IMR-90 (cell line): Measurements from ENCODE around the gene DMD. TPM values are rescaled to one million over a fixed set of nuclear protein-coding genes. Genes with fewer than 3 reads are reported as not detected.

Source experiments
- ATAC-seq: fragments of 200-7000 bp; cut with Tn5 transposase; 2 replicates; pipeline ENCODE4 v1.9.1; 2020; ENCODE audit warnings: low read depth, mild to moderate bottlenecking, moderate library complexity
- BruUV-seq: library from RNA; stranded (reverse); fragments of 400-500 nt; replicated peaks from 2 replicates; lab custom pipeline; 2021; lab: Mats Ljungman, UMichigan
- CTCF ChIA-PET: fragments of 300-600 bp; formaldehyde crosslinking; extraction: SDS; loops from one replicate; lab custom pipeline; 2021; ENCODE audit warnings: antibody characterized with exemption; lab: Yijun Ruan, JAX
- POLR2A ChIA-PET: fragments of 300-600 bp; sonication (Branson Sonifier 250); formaldehyde crosslinking; loops from one replicate; lab custom pipeline; 2022; ENCODE audit warnings: antibody characterized with exemption; ENCODE audit not compliant: unreplicated experiment; lab: Charles Lee
- DNase-seq: peaks from one replicate; pipeline ENCODE4 v3.0.0; 2013
- H2AFZ ChIP-seq: replicated peaks from 2 replicates; pipeline ENCODE3; 2013; ENCODE audit warnings: low read length, mild to moderate bottlenecking; ENCODE audit not compliant: poor library complexity
- H2AK5ac ChIP-seq: 2 replicates; pipeline ENCODE4 v1.6.1; 2013; ENCODE audit warnings: low read depth, low read length, inconsistent platforms
- H2AK9ac ChIP-seq: replicated peaks from 2 replicates; pipeline ENCODE3; 2013; ENCODE audit warnings: mild to moderate bottlenecking, low read depth, low read length, moderate library complexity; ENCODE audit not compliant: poor library complexity
- H2BK120ac ChIP-seq: 2 replicates; pipeline ENCODE4 v1.6.1; 2013; ENCODE audit warnings: low read depth, low read length, inconsistent platforms
- H2BK15ac ChIP-seq: 3 replicates; pipeline ENCODE4 v1.6.1; 2013; ENCODE audit warnings: low read depth, low read length, inconsistent platforms
- H2BK20ac ChIP-seq: 2 replicates; pipeline ENCODE4 v1.6.1; 2013; ENCODE audit warnings: low read depth, mild to moderate bottlenecking, inconsistent platforms, low read length, moderate library complexity
- H2BK5ac ChIP-seq: 2 replicates; pipeline ENCODE4 v1.6.1; 2013; ENCODE audit warnings: mild to moderate bottlenecking, low read depth, low read length, inconsistent platforms; ENCODE audit not compliant: poor library complexity, severe bottlenecking
- H3K14ac ChIP-seq: replicated peaks from 2 replicates; pipeline ENCODE4 v1.6.1; 2013; ENCODE audit warnings: low read depth, low read length, inconsistent platforms
- H3K18ac ChIP-seq: 2 replicates; pipeline ENCODE4 v1.6.1; 2013; ENCODE audit warnings: low read depth, low read length, control low read depth
- H3K23ac ChIP-seq: 2 replicates; pipeline ENCODE4 v1.6.1; 2013; ENCODE audit warnings: low read depth, low read length, inconsistent platforms
- H3K27ac ChIP-seq: 2 replicates; pipeline ENCODE4 v1.5.1; 2013; ENCODE audit warnings: mild to moderate bottlenecking, control low read depth, low read length; ENCODE audit not compliant: insufficient read depth
- H3K27me3 ChIP-seq: 2 replicates; pipeline ENCODE4 v1.6.1; 2013; ENCODE audit warnings: low read length; ENCODE audit not compliant: control insufficient read depth, insufficient read depth
- H3K36me3 ChIP-seq: 2 replicates; pipeline ENCODE4 v1.6.1; 2013; ENCODE audit warnings: low read length, mixed read lengths; ENCODE audit not compliant: control insufficient read depth, insufficient read depth
- H3K4ac ChIP-seq: 2 replicates; pipeline ENCODE4 v1.6.1; 2013; ENCODE audit warnings: low read depth, low read length, inconsistent platforms
- H3K4me1 ChIP-seq: 2 replicates; pipeline ENCODE4 v1.6.1; 2013; ENCODE audit warnings: low read length, mixed read lengths; ENCODE audit not compliant: control insufficient read depth, insufficient read depth
- H3K4me2 ChIP-seq: 2 replicates; pipeline ENCODE4 v1.6.1; 2013; ENCODE audit warnings: low read depth, mild to moderate bottlenecking, control low read depth, low read length, moderate library complexity
- H3K4me3 ChIP-seq: 2 replicates; pipeline ENCODE4 v1.5.1; 2013; ENCODE audit warnings: low read depth, mild to moderate bottlenecking, control low read depth, low read length, moderate library complexity; ENCODE audit not compliant: insufficient read depth
- H3K56ac ChIP-seq: 2 replicates; pipeline ENCODE4 v1.6.1; 2013; ENCODE audit warnings: low read length, inconsistent platforms; ENCODE audit not compliant: insufficient read depth; ENCODE audit errors: extremely low read depth
- H3K79me1 ChIP-seq, 2 experiments: 2 replicates each; pipeline ENCODE4 v1.6.1; 2013; ENCODE audit warnings: low read length in 2 of 2, inconsistent platforms in 1 of 2, low read depth in 1 of 2
- H3K9ac ChIP-seq: 2 replicates; pipeline ENCODE4 v1.6.1; 2013; ENCODE audit warnings: low read depth, low read length, control low read depth
- H3K9me1 ChIP-seq: 2 replicates; pipeline ENCODE4 v1.6.1; 2013; ENCODE audit warnings: low read length, inconsistent platforms; ENCODE audit not compliant: insufficient read depth
- H3K9me3 ChIP-seq: 2 replicates; pipeline ENCODE4 v1.6.1; 2013; ENCODE audit warnings: low read length; ENCODE audit not compliant: control insufficient read depth, insufficient read depth
- H4K20me1 ChIP-seq: 2 replicates; pipeline ENCODE4 v1.6.1; 2013; ENCODE audit warnings: low read length, inconsistent platforms; ENCODE audit not compliant: insufficient read depth
- H4K5ac ChIP-seq: 2 replicates; pipeline ENCODE4 v1.6.1; 2013; ENCODE audit warnings: mild to moderate bottlenecking, low read depth, low read length, control low read depth
- H4K8ac ChIP-seq, 2 experiments: 2 replicates each; pipeline ENCODE4 v1.6.1; 2013; ENCODE audit warnings: low read depth in 2 of 2, low read length in 2 of 2, control low read depth in 1 of 2, inconsistent platforms in 1 of 2
- H4K91ac ChIP-seq: 2 replicates; pipeline ENCODE4 v1.6.1; 2013; ENCODE audit warnings: low read depth, low read length, inconsistent platforms; ENCODE audit not compliant: insufficient read depth
- WGBS, 2 experiments: methylation state at CpG; one replicate each; pipeline versions ENCODE4 v1.1.5 to v1.1.7; 2013; ENCODE audit warnings: missing lambda C conversion rate in 2 of 2; ENCODE audit not compliant: insufficient read length in 1 of 2; ENCODE audit errors: extremely low coverage in 2 of 2; 5-methylcytosine and 5-hydroxymethylcytosine counted together
- dilution Hi-C: fragments of 300-500 bp; cut with HindIII; formaldehyde crosslinking; loops from one replicate; pipeline ENCODE4 v1.14.3; 2018; ENCODE audit warnings: low sequenced_read_pairs; ENCODE audit not compliant: unreplicated experiment
- in situ Hi-C: fragments of 300-500 bp; cut with MboI; formaldehyde crosslinking; loops from 3 replicates; pipeline ENCODE4 v1.14.3; 2019; ENCODE audit warnings: low sequenced_read_pairs, inconsistent platforms, mixed read lengths
- intact Hi-C: fragments of 100-400 bp; cut with micrococcal nuclease; formaldehyde crosslinking; loops from 2 replicates; pipeline ENCODE4 v1.10.0; 2022
- polyA plus RNA-seq, 3 experiments: library from polyadenylated mRNA; depleted of rRNA; stranded (reverse); fragments of >200 nt; gene quantifications; 2 replicates each; pipeline ENCODE4 v1.2.3, GENCODE V29; 2012; ENCODE audit warnings: low replicate concordance in 1 of 3
- total RNA-seq: library from RNA; depleted of rRNA; stranded (reverse); fragments of >200 nt; gene quantifications from 2 replicates; pipeline ENCODE4 v1.2.3, GENCODE V29; 2012
- TF ChIP-seq, protein P1 (sequence below): fragments of 150-350 bp; IDR thresholded peaks from 2 replicates; pipeline ENCODE4 v1.6.1; 2016; ENCODE audit warnings: low read depth, mild to moderate bottlenecking, low read length, moderate library complexity, borderline replicate concordance

The DMD gene
- total and polyA plus RNA-seq, 2 of the 4 experiments (the other 2 are of a cell fraction), result 6.6 to 11.8 TPM

DNA sequence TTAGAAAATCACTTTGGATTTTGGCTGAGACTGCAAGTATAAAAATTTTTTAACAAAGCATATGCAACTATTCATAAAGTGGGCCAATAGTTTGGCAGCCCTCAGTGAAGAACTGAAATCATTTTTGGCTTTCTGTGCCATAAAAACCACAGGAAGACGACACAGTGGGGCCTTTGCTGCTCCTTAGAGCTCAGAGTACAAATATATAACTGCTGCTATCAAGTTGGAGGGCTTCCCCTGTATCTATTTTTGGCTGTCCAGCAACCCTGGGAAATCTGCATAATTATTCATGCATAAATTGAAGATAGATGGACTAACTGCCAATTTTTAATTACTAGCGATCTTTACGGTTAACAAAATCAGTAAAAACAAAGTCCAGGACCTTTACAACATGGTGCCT lies 2088.0 kb downstream of the DMD start:
- ChIA-PET POLR2A (no interaction called here), CTCF (no interaction called here)
- Histone ChIP-seq H2AK5ac (no peak overlapping the region), H3K9me3 (no peaks in the 10 kb centered on the region), H3K4ac (no peak overlapping the region), H2BK5ac (no peak overlapping the region), H3K27ac (no peak overlapping the region), H3K9me1 (no peaks in the 10 kb centered on the region), H4K5ac (no peak overlapping the region), H2BK20ac (no peak overlapping the region), H3K4me2 (no peak overlapping the region), H4K20me1 (no peaks in the 10 kb centered on the region), H2BK120ac (no peak overlapping the region), H3K18ac (no peak overlapping the region), H4K8ac (no peak overlapping the region), H3K14ac (no peak overlapping the region), H3K9ac (no peak overlapping the region), H3K36me3 (no peaks in the 10 kb centered on the region; the same call in 1 of the 2 replicates), H3K56ac (no peak overlapping the region), H3K4me3 (no peak overlapping the region), H3K27me3 (no peaks in the 10 kb centered on the region), H3K23ac (no peak overlapping the region), H2AFZ (no peak overlapping the region), H4K91ac (no peak overlapping the region), H2AK9ac (no peak overlapping the region), H3K79me1 (no peaks in the 10 kb centered on the region), H2BK15ac (no peak overlapping the region), H3K4me1 (no peaks in the 10 kb centered on the region)
- no TSS peak for BruUV-seq
- no peak for DNase-seq
- dilution Hi-C loops, result no loop called here
- in situ Hi-C loops, result no loop called here
- no CpG with 5 or more reads among the region's 3 CpGs for WGBS, 2 experiments
- intact Hi-C loops, result no loop called here
- TF ChIP-seq, protein P1, sequence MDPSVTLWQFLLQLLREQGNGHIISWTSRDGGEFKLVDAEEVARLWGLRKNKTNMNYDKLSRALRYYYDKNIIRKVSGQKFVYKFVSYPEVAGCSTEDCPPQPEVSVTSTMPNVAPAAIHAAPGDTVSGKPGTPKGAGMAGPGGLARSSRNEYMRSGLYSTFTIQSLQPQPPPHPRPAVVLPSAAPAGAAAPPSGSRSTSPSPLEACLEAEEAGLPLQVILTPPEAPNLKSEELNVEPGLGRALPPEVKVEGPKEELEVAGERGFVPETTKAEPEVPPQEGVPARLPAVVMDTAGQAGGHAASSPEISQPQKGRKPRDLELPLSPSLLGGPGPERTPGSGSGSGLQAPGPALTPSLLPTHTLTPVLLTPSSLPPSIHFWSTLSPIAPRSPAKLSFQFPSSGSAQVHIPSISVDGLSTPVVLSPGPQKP, result no peak
- no peak for ATAC-seq
